HG03571 (cell line): ENCODE data around the gene RPS16.
A peak's percentile ranks its signal among the peaks of the same experiment; 100 is the strongest.

Experiments
- ATAC-seq: cut with Tn5 transposase; IDR thresholded peaks from one replicate; pipeline ENCODE4 v1.9.1; 2021; ENCODE audit not compliant: unreplicated experiment

The RPS16 gene

GRCh38 chr19:39423258-39424086 is 12.3 kb downstream of the RPS16 start:
- ATAC-seq = no peak

GRCh38 chr19:39422020-39422419 is 13.7 kb downstream of the RPS16 start:
- no peak for ATAC-seq

GRCh38 chr19:39420769-39421168 is 15.0 kb downstream of the RPS16 start:
- no peak for ATAC-seq

GRCh38 chr19:39419003-39419402 is 16.7 kb downstream of the RPS16 start:
- ATAC-seq = no peak

GRCh38 chr19:39417463-39418181 is 18.1 kb downstream of the RPS16 start:
- no peak for ATAC-seq

- no peak for ATAC-seq
These were observed 19.3 kb downstream of the RPS16 start for GRCh38 chr19:39416152-39417120.

- no peak for ATAC-seq
These were observed 20.4 kb downstream of the RPS16 start for GRCh38 chr19:39415111-39416046.

GRCh38 chr19:39413911-39414608 is 21.7 kb downstream of the RPS16 start:
- no peak for ATAC-seq

- no peak for ATAC-seq
These were observed 22.4 kb downstream of the RPS16 start for GRCh38 chr19:39413272-39413910.

GRCh38 chr19:39412867-39413271 is 22.9 kb downstream of the RPS16 start:
- no peak for ATAC-seq

- peak; percentile 48 for ATAC-seq
These were observed 23.5 kb downstream of the RPS16 start, which contains the start of gene PLEKHG2 for GRCh38 chr19:39412100-39412866. Gene PLEKHG2 (plus strand): TSS chr19:39412669. CDS start chr19:39414087, 1,418 bp downstream.

GRCh38 chr19:39411832-39412099 is 24.0 kb downstream of the RPS16 start:
- ATAC-seq = peak; percentile 19

GRCh38 chr19:39411081-39411831 is 24.5 kb downstream of the RPS16 start:
- no peak for ATAC-seq

- ATAC-seq = no peak
These were observed 25.0 kb downstream of the RPS16 start for GRCh38 chr19:39410831-39411080.

GRCh38 chr19:39410017-39410830 is 25.5 kb downstream of the RPS16 start:
- ATAC-seq = no peak

- ATAC-seq = no peak
These were observed 26.3 kb downstream of the RPS16 start for GRCh38 chr19:39409208-39410016.
